HK-2 (cell line): Measurements from ENCODE around the gene MMD.
"Not testable (repeated sequence)": the region's sequence is repeated elsewhere in the genome, so short reads cannot be mapped to it uniquely, and the experiment has no call there.

ENCODE experiments used
- DNase-seq: peaks from one replicate; pipeline ENCODE4 v3.0.0-alpha.2; 2018; ENCODE audit not compliant: unreplicated experiment

The MMD gene

DNA sequence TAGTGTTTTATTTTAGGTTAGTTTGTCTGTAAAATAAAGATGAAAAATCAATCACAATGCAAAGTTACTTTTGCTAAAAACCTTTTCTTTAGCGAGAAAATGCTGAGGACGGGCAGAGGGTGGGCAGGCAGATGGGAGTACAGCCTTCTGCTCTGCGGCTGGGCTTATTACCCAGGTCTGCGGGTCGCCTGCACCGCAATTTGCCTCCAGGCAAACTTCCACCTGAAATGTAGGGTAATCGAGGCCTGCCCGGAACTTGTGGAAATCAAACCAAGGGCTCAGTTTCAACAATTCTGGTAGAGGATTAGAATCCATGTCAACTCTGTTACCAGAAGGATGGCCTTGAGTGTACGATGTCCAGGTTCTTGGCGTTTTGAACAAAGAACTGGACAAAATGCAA is 22.3 kb upstream of the MMD start:
- DNase-seq, result no peak

DNA sequence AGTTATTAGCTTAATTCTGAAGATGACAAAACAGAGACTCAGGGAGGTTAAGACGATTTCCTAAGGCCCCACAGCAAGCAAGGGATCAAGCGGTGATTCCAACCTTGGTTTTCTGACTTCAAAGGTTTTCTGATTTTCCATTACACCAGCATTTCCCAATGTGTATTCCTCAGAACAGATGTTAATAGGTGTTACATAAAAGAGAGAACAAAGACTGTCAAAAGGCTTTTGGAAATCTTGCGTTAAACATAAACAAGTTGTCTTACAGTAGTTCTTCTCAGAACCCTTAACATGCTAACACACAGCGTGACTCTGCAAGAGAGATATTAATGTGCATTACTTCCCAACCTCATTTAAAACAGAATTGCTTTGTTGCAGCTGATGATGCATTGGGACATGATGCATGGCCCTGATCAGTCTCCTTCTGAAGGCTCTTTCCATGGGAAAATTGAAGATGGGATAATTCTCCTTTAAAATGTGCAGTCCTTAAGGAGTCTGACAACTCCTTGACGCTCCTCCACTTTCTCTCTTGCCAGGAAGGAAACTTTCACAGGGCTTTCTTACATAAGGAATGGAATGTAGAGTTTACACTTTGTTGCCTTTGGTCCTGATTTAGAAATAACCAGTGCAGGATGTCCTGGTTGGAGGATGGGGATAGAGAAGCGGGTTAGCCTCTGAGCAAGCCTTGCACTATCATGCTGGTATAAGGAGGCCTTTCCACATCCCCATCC is 21.5 kb upstream of the MMD start:
- no peak for DNase-seq

DNA sequence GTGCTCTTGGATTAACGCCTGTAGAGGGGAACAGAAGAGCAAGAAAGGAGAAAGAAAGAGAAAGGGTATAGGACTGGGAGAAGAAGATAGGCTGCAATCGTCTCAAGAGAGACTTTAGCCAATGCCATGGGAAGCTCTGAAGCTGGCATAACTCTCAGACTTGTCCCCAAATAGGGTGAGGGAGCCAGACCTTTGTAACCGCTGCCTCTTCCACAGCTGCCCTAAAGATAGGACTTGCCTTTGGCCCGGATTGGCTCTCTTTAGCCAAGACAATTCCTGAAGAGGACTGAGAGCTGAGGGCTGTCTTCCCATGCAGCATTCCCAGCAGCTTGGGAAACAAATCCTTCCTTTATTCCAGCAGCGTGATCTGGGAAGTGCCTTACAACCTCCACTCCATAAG is 20.8 kb upstream of the MMD start:
- no peak for DNase-seq

DNA sequence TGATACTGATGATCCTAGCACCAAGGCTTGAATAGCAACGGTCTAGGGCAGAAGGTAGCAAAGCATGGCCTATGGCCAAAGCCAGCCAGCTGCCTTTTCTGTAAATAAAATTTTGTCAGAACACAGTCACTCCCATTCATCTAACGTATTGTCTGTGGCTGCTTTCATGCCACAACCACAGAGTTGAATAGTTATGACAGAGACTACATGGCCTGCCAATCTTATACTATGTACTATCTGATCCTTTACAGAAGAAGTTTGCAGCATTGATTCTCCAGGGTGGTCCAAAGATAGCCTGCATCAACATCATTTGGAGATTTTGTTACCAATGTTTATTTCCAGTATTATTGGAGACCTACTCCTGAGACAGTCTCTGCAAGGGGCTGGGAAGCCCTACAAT is 19.9 kb upstream of the MMD start:
- DNase-seq, result no peak

DNA sequence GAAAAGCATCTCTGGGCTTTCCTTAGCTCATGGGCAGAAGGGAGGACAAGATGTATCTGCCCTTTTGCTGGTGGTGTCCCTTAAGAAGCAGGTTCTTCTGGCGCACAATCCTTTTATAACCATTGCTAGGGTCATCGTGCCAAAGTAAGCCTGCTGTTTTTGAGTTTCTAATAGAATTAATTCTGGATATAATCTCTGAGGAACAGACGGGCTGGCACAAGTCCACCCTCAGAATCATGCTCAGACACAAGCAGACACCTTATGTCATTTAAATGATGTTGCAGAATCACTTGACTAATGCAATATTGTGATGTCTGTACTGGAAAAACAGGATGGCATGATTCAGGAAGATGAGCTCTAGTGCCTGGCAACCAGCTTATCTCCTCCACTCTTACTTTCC is 18.8 kb upstream of the MMD start:
- no peak for DNase-seq

DNA sequence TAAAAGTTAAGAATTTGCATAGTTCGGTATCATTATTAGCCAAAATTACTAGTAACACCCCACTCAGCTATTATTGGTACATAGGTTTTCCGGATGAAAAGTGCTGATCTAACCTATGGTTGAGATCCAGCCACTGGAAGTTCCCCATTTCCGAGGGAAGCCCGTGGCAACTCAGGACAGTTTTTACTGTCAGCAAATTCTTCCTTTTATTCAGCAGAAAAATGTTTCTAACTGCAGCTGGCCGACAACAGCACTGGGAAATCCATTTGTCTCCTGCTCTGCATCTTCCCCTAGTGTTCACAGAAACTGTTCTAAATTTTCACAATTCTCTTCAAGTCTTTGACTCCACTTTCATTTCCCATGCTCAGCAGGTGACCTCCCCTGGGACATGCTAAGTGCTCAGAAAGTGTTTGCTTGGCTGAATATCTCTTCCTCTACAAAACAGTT is 15.5 kb upstream of the MMD start:
- DNase-seq, result no peak

DNA sequence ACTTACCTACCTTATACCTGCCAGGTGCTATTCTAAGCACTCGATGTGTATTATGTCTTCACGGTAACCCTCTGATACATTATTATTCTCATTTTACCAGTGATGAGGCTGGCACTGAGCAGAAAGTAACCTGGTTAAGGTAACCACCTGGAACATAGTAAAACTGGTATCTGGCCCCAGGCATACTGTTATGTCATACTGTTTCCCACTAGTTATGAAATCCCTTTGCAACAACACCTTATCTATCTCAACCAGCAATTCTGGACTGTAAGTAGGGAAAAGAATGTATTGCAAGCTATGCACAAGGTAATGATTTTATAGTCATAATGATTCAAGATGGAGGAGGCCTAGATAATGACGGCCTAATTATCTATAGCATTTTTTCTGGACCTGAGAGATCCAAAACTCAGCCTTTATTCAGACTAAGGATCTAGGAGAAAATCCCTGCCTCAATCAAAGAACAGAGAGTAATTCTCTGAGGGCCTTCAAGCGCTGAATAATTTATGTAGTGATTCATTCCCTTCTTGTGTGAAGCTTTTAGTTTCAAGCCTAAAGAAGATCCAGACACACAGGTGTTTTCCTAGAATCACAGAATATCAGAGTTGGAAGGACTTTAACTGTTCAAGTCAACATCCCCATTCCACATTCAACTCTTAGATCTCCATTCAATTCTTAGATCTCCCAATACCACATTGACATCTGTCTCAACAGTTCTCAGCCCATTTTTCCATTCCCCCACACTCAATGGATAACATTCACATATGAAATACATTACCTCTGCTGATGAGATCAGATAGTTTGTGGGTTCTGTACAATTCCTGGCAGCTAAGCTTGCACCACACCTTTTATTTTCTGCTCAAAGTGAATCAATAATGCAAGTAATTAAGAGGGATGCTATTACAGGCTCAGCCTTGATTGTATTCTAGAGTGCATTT is 14.9 kb upstream of the MMD start:
- DNase-seq, result no peak

DNA sequence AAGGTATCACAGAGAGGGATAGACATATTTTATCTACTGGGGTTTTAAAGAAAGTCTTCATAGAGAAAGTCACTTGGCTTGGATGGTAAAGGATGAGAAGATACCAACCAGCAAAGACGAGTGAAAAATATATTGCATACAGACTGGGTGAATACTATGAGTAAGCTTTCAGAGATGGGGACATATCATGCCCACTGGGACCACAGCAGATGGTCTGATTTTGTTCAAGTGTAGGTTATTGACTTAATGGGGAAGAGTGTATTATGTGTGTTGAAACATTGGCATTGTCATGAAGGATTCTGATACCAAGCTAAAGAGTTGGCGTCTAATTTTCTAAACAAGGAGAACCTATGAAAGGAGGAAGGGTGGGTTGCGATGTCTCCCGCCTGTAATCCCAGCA is 13.8 kb upstream of the MMD start:
- DNase-seq, result no peak

DNA sequence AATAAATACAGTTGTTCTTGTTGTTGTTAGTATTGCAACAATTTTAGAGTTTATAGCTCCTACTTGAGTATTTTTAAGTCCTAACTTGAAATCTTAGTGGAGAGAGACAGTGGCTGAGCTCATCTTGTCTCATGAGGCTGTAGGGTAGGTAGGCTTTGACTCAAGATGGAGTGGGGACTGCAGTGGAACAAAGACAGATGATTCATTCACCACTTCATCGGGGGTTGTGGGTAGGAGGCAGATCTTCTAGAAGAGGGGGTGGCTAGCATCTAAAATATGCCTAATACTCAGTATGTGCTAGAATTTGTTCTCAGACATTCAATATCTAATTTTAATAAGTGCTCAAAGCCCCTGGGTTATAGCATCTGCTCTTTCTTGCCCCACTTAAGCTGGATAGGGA is 13.1 kb upstream of the MMD start:
- DNase-seq, result no peak

DNA sequence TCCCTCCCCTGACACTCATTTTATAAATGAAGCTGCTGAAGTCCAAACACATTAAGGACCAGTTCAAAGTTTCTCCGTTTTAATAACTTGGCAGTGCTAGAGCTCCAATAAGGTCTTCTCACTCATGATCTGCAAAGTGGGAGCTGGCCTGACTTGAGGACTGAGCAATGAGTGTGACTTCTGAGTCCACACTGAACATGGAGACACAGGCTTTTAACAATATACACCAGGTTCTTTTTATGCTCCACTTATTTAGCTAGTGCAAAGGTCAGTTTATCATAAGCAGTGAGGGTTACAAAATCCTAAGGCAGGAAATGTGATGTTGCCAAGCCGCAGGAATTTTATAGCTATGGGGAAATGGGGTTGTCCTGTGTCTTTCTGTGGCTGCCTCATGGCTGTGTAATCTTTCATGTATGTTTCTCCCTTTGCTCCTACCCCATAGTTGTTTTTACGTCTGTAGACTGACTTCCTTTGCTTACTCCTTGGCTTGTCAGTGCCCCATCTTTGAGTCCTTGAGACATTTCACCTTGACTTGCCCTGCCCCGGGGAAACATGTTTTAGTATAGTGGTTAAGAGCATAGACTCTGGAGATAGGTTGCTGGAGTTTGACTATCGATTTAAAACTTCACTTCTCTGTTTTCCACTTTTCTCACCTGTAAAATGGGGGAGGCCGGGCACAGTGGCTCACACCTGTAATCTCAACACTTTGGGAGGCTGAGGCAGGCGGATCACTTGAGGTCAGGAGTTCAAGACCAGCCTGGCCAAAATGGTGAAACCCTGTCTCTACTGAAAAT is 12.2 kb upstream of the MMD start:
- DNase-seq, result peak; percentile 53

DNA sequence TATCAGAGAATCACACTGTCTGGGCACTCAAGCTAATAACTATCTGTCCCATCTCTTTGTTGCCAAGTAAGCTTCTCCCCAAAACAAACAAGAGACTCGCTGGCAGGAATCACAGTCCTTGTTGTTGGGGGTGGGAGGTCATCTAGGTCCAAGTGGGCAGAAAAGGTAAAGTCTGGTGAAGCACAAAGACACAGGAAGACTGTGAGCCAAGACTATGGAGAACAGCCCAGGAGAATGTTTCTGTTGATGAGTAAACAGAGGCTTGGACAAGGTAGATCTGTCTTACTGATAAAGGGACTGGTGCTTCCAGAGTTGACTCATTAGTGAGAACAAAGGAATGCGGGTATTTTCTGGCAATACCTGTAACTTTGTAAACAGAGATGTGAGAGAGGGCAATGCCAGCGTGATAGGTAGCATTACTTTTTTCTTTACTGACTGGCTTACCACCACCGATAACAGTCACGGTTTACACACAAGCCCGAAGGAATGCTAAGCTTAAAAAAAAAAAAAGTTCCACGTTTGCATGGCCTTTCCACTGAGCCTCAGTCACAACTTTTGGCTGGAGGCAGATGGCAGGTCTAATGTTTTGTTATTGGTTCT is 11.5 kb upstream of the MMD start:
- DNase-seq, result no peak

DNA sequence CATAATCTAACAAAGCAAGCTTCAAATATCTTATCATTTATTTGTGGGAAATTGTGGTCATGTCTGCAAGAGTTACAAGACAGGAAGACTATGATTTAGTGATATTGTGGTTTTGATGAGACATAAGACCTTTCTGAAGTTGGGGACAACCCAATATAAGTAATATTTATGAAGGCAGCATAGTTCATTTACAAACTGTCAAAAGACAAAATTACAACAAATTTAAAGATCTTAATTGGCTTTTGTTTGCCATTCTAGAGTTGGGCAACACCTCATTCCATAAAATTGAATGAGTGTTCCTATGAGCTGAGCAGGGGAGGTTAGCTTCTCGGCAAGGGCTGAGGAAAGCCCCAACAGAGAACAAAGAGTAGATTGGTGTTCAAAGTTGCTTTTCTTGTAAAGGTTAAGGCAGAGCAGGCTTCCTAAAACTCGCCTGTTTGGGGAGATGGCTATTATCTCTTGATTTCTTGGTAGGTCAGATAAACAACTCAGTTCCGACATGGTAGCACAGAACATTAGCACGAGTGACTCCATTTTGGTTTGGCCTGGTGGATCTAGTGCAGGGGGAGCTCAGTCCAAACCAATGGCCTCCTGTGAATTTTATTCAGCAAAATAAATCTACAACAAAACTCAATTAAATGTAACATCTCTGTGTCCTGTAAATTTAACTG is 10.9 kb upstream of the MMD start:
- no peak for DNase-seq

DNA sequence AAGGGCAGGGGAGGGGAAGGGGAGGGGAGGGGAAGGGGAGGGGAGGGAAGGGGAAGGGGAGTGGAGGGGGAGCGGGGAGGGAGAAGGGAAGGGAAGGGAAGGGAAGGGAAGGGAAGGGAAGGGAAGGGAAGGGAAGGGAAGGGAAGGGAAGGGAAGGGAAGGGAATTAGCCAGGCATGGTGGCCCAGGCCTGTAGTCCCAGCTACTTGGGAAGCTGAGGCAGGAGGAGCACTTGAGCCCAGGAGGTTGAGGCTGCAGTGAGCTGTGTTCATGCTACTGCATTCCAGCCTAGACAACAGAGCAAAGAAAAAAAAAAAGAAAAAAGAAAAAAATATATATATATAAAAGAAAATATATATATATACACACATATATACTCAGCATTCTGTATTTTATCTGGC is 10.3 kb upstream of the MMD start:
- DNase-seq, result not testable (repeated sequence)

DNA sequence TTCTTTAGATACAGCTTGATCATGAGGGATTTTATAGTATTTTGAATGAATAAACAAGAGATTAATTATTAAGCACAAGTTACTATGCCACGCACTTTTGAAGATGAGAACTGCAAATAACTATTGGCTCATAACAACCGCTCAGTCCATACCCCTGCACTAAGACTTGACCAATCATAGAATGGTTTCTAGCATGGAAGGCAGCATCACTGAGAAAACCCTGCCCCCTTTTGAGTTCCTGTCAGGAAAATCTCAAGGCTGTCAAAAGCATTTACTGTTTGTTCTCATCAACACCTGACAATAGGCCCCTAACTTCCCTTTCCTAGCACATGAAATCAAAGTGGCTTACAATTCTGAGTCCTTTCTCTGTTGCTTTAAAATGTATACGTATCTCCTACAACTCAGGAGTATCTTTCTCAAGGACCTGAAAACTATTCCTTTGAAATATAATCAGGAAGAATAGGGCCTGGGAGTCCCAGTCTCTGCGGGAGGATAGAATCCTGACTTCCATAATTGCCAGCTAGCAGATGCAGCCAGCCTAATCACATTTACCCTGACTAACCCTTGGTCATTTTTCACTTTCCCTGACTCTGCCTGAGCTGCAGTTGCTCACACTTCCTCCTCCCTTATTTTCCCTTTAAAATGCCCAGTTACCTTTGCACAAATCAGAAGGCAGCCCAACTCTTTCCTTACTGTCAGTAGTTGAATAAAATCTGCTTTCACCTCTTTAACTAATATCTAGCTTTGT is 9.1 kb upstream of the MMD start:
- no peak for DNase-seq

DNA sequence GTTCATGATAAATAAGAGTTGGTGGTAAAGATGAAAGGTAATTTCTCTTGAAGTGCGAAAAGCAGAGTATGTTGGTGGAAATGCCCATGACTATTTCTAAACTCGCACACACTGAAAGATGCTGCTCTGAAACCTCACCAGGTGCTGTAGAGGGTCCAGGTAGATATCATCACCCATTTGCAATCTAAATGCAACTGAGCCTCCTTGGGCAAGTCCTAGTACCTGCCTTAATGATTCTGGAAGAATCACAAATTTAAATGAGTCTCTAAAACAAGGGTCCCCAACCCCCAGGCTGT is 5.9 kb upstream of the MMD start:
- no peak for DNase-seq

DNA sequence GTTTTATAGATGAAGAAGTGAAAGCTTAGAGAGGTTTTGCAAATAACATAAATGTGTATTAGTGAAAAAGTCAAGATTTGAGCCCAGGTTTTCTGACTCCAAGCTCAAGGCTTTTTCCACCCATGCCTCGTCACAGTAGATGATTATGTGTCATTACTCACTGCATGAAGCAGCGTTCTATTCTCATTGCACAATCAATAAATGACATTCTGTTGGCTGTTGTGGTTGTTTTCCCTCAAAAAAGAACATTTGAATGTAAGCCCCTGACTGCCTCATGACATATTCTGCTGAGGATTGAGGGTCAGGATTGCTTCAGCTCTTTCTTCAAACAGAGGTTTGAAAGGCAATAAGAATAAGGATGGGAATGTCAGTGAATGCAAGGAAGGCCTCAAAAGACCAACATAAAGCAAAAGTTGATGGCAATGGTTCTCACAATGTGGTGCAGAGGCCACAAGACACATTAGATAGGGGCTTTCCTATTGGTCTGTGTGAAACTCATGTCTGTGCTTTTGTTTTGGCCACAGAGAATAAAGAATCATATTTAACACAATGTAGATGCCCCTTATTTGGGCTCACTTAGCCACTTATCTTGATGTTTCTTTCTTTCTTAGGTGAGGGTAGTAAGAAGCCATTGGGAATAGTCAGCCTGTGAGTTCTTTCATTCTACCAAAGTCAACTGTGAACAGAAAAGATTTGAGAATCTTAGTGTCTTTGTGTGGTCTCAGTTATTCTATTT is 5.4 kb upstream of the MMD start:
- DNase-seq, result no peak

DNA sequence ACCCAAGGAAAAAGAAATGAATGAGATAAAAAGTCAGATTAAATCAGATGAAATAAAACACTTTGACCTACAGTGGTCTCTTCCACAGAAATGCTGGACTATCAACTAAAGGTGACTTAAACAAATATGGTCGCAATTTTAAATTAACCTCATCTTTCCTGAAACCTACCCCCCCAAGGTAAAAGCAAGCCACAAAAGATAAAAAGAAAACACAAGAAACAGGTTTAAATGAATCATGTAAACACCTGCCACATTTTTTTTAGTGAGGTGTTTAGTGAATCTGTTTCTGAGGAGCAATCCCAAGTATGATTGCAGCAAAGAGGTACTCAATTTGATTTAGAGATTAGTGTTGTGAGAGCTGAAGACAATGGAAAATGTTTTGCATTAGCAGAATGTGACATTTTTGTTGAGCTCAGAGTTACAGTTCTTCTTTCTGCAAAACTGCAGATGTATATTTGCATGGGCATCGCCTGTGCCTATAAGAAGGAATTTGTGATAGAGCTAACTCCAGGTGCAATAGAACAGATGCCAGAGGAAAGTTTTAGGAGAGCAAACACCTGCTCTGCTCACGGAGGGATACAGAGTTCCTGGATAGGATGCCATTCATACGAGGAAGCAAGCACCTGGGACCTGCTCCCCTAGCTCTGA is 3.4 kb upstream of the MMD start:
- DNase-seq, result no peak

DNA sequence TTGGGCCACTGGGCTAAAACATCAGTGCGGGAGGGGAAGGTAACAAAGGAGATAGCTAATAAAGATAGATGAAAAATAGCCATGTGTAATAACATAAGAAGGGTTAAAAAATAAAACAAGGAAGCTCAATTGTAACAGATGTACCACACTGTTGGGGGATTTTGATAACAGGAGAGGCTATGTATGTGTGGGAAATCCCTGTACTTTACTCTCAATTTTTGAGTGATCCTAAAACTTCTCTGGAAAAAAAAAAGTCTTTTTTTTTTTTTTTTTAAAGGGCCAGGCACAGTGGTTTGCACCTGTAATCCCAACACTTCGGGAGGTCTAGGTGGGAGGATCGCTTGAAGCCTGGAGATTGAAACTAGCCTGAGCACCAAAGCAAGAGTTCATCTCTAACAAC is 1.9 kb upstream of the MMD start:
- DNase-seq, result no peak

DNA sequence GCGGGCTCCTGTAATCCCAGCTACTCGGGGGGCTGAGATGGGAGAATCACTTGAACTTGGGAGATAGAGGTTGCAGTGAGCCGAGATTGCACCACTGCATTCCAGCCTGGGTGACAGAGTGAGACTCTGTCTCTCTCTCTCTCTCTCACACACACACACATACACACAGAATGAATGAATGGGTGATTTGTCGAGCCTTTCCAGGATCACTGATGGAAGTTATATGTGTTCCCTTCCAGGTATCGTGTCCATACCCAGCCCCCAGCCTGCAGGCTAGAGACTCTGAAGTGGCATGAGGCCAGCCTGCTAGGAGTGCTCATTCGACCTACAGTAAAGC is 1.2 kb upstream of the MMD start:
- not testable (repeated sequence) for DNase-seq

DNA sequence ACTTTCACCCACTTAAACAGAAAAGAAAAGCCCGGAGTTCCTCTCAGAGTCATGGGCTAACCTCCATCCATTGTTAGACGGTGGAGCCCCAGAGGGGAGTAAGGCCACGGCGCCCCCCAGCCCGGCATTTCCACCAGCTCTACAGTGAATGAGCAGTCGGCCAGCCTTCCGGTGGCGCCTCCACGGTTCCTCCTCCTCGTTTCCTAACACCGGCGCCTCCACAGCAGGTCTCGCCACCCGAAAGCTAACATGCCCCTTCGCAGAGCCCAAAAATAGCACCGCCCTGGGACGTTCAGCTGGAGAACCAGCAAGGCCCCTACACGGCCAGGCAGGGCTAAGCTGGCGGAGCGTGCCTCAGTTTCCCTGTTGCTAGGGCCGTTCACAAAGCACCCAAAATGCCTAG is 858 bp downstream of the MMD start:
- DNase-seq, result peak; percentile 48
